HepG2 (cell line): Measurements from ENCODE around the gene SAA2. TPM values are rescaled to one million over a fixed set of nuclear protein-coding genes. Genes with fewer than 3 reads are reported as not detected.
A peak's percentile ranks its signal among the peaks of the same experiment; 100 is the strongest.

Source experiments
- ATF1 ChIP-seq: IDR thresholded peaks from 2 replicates; pipeline ENCODE4 v1.6.1; 2016; ENCODE audit warnings: mild to moderate bottlenecking, control low read depth
- CCDC6 ChIP-seq: sonication (generic); formaldehyde crosslinking; IDR thresholded peaks from 2 replicates; pipeline ENCODE4 v1.8.1; 2022; ENCODE audit warnings: mild to moderate bottlenecking, missing genetic modification reagents, moderate library complexity
- ELF3 ChIP-seq: IDR thresholded peaks from 2 replicates; pipeline ENCODE4 v1.6.1; 2016; ENCODE audit warnings: missing genetic modification reagents, missing compliant biosample characterization
- FOXK1 ChIP-seq: sonication (generic); formaldehyde crosslinking; IDR thresholded peaks from 2 replicates; pipeline ENCODE4 v1.4.0; 2020; ENCODE audit warnings: low read depth, missing genetic modification reagents, borderline replicate concordance
- KAT7 ChIP-seq: IDR thresholded peaks from 2 replicates; pipeline ENCODE4 v1.6.1; 2018; ENCODE audit warnings: borderline replicate concordance, missing compliant biosample characterization
- KDM6A ChIP-seq: IDR thresholded peaks from 2 replicates; pipeline ENCODE4 v1.6.1; 2016; ENCODE audit warnings: low read depth
- KLF11 ChIP-seq: IDR thresholded peaks from 2 replicates; pipeline ENCODE4 v1.6.1; 2016; ENCODE audit warnings: missing compliant biosample characterization
- MEIS1 ChIP-seq: sonication (generic); formaldehyde crosslinking; IDR thresholded peaks from 2 replicates; pipeline ENCODE4 v1.9.0; 2021; ENCODE audit warnings: mild to moderate bottlenecking, missing genetic modification reagents, moderate library complexity, borderline replicate concordance
- MIER3 ChIP-seq: IDR thresholded peaks from 2 replicates; pipeline ENCODE4 v1.6.1; 2016; ENCODE audit warnings: missing compliant biosample characterization, borderline replicate concordance
- NCOR1 ChIP-seq: fragments of 200-600 bp; sonication (generic); IDR thresholded peaks from 2 replicates; pipeline ENCODE4 v1.7.0; 2017; ENCODE audit warnings: antibody characterized with exemption, low read length, borderline replicate concordance
- PITX1 ChIP-seq: sonication (generic); formaldehyde crosslinking; IDR thresholded peaks from 2 replicates; pipeline ENCODE4 v1.5.1; 2020; ENCODE audit warnings: mild to moderate bottlenecking, missing genetic modification reagents
- POGZ ChIP-seq: sonication (generic); formaldehyde crosslinking; IDR thresholded peaks from 2 replicates; pipeline ENCODE4 v1.4.0; 2020; ENCODE audit warnings: mild to moderate bottlenecking, missing genetic modification reagents
- POLR2A ChIP-seq, 2 experiments: IDR thresholded peaks; 2 replicates each; pipeline ENCODE4 v1.6.1; 2011; ENCODE audit warnings: low read depth in 2 of 2, low read length in 2 of 2, mild to moderate bottlenecking in 1 of 2, moderate library complexity in 1 of 2; ENCODE audit not compliant: insufficient read depth in 1 of 2
- PPARG ChIP-seq: conservative IDR thresholded peaks from 2 replicates; pipeline ENCODE4 v1.6.1; 2016; ENCODE audit warnings: missing biosample characterization, missing genetic modification reagents
- SIX1 ChIP-seq: sonication (generic); formaldehyde crosslinking; IDR thresholded peaks from 2 replicates; pipeline ENCODE4 v1.4.0; 2020; ENCODE audit warnings: missing genetic modification reagents, borderline replicate concordance
- SMAD9 ChIP-seq: sonication (generic); formaldehyde crosslinking; IDR thresholded peaks from 2 replicates; pipeline ENCODE4 v1.5.1; 2020; ENCODE audit warnings: mild to moderate bottlenecking, missing genetic modification reagents
- TBX2 ChIP-seq: sonication (generic); formaldehyde crosslinking; IDR thresholded peaks from 2 replicates; pipeline ENCODE4 v1.5.0; 2020; ENCODE audit warnings: missing genetic modification reagents, mild to moderate bottlenecking, borderline replicate concordance
- ZNF629 ChIP-seq: sonication (generic); formaldehyde crosslinking; conservative IDR thresholded peaks from 2 replicates; pipeline ENCODE4 v1.5.0; 2020; ENCODE audit warnings: missing genetic modification reagents
- ZNF670 ChIP-seq: sonication (generic); formaldehyde crosslinking; IDR thresholded peaks from 2 replicates; pipeline ENCODE4 v1.8.0; 2022; ENCODE audit warnings: mild to moderate bottlenecking, missing genetic modification reagents, borderline replicate concordance
- ZNF746 ChIP-seq: sonication (generic); formaldehyde crosslinking; IDR thresholded peaks from 2 replicates; pipeline ENCODE4 v1.8.0; 2022; ENCODE audit warnings: mild to moderate bottlenecking, missing genetic modification reagents
- polyA plus RNA-seq, 8 experiments: library from polyadenylated mRNA; depleted of rRNA in 3 of 8; stranded (reverse) in 7 of 8; unstranded in 1 of 8; fragments of >200 nt; fragmentation: Illumina TruSeq in 4 of 8; extraction: Trizol in 4 of 8; gene quantifications; 2 replicates each; pipeline versions ENCODE4 v1.2.1 to v1.2.3, GENCODE V29; 2011 to 2016; ENCODE audit warnings: low read depth in 4 of 8, missing spikeins in 1 of 8, mixed read lengths in 1 of 8; ENCODE audit not compliant: insufficient read depth in 1 of 8
- total RNA-seq, 5 experiments: library from RNA; depleted of rRNA; stranded (reverse); fragments of >200 nt; fragmentation: Illumina TruSeq; extraction: Trizol; gene quantifications; 2 replicates each; pipeline ENCODE4 v1.2.3, GENCODE V29; 2016; ENCODE audit warnings: low read depth in 1 of 5
- TF ChIP-seq, protein P1 (sequence below): sonication (generic); formaldehyde crosslinking; IDR thresholded peaks from 2 replicates; pipeline ENCODE4 v1.4.0; 2020; ENCODE audit warnings: missing genetic modification reagents, borderline replicate concordance
- TF ChIP-seq, protein P2 (sequence below): sonication (generic); formaldehyde crosslinking; conservative IDR thresholded peaks from 2 replicates; pipeline ENCODE4 v1.8.1; 2023; ENCODE audit warnings: missing genetic modification reagents
- TF ChIP-seq, protein P3 (sequence below): sonication (generic); formaldehyde crosslinking; IDR thresholded peaks from 2 replicates; pipeline ENCODE4 v1.8.0; 2022; ENCODE audit warnings: low read depth, missing genetic modification reagents

Gene SAA2
- total and polyA plus RNA-seq, 2 of the 13 experiments (the other 11 are each of a cell fraction or from before 2014, with no cell fraction given), result 0.27 TPM; not detected in 1

DNA sequence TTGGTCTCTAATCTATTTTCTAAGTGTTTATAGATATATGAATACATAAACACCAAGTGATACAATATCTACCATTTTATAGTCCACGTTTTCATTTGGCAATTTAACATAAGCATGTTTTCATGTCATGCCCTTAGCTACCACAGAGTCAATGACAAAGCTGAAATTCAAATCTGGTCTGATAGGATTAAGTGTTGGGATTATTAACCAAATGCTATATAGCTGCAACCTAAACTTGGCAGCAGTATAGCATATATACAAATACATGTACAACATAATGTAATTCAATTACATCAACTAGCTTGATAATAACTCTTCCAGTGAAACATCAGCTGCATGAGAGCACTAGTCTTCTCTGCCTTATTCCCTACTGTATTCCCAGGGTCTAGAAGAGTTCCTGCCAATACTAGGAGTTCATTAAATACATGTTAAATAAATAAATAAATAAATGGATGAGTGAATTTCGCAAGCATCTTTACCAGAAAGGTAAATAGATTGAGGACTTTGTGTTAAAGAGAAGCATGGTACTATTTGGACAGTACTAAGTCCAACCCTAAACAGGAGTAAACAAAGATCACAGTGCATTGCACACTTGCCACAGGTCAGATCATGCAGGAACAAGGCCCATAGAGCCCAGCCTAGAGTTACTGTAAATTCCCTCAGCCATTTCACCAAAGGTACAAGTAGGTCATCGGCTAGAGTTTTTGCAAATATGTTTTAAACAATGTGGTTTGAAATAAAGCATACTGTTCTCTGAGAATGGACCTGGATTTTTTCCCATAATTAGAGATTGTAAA lies 24.7 kb downstream of the SAA2 start (continued):
- TF ChIP-seq, protein P1, sequence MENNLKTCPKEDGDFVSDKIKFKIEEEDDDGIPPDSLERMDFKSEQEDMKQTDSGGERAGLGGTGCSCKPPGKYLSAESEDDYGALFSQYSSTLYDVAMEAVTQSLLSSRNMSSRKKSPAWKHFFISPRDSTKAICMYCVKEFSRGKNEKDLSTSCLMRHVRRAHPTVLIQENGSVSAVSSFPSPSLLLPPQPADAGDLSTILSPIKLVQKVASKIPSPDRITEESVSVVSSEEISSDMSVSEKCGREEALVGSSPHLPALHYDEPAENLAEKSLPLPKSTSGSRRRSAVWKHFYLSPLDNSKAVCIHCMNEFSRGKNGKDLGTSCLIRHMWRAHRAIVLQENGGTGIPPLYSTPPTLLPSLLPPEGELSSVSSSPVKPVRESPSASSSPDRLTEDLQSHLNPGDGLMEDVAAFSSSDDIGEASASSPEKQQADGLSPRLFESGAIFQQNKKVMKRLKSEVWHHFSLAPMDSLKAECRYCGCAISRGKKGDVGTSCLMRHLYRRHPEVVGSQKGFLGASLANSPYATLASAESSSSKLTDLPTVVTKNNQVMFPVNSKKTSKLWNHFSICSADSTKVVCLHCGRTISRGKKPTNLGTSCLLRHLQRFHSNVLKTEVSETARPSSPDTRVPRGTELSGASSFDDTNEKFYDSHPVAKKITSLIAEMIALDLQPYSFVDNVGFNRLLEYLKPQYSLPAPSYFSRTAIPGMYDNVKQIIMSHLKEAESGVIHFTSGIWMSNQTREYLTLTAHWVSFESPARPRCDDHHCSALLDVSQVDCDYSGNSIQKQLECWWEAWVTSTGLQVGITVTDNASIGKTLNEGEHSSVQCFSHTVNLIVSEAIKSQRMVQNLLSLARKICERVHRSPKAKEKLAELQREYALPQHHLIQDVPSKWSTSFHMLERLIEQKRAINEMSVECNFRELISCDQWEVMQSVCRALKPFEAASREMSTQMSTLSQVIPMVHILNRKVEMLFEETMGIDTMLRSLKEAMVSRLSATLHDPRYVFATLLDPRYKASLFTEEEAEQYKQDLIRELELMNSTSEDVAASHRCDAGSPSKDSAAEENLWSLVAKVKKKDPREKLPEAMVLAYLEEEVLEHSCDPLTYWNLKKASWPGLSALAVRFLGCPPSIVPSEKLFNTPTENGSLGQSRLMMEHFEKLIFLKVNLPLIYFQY (CRISPR knock-in tag), result peak; percentile 77; the same call in 1 of the 2 replicates
- TF ChIP-seq FOXK1 (CRISPR knock-in tag) (peak; percentile 84), ZNF629 (CRISPR knock-in tag) (no peak; the same call in 1 of the 2 replicates), NCOR1 (peak; percentile 96), ZNF670 (CRISPR knock-in tag) (no peak), MIER3 (peak; percentile 78; the same call in 1 of the 2 replicates), CCDC6 (CRISPR knock-in tag) (no peak), ATF1 (CRISPR knock-in tag) (peak; percentile 63; the same call in 1 of the 2 replicates), TBX2 (CRISPR knock-in tag) (peak; percentile 71; the same call in 1 of the 2 replicates), KLF11 (peak; percentile 38; the same call in 1 of the 2 replicates), ZNF746 (CRISPR knock-in tag) (no peak), SMAD9 (CRISPR knock-in tag) (no peak), POGZ (peak; percentile 90), PITX1 (CRISPR knock-in tag) (peak; percentile 68; the same call in 1 of the 2 replicates), ELF3 (CRISPR knock-in tag) (peak; percentile 74), KAT7 (CRISPR knock-in tag) (peak; percentile 67; the same call in 1 of the 2 replicates), PPARG (CRISPR knock-in tag) (peak; percentile 44; the same call in 1 of the 2 replicates), POLR2A (IDR thresholded peaks at IDR 0.05; ENCODE audit: insufficient read depth in 1 of 2, low read depth in 2 of 2, low read length in 2 of 2) (peak; percentile 43 to 67; a peak in 3 of 4 replicates), MEIS1 (CRISPR knock-in tag) (0 out of 2 replicates have a peak, but pooled peaks have one; percentile 31), SIX1 (CRISPR knock-in tag) (0 out of 2 replicates have a peak, but pooled peaks have one; percentile 48), KDM6A (CRISPR knock-in tag) (peak; percentile 95)
- TF ChIP-seq, protein P2, sequence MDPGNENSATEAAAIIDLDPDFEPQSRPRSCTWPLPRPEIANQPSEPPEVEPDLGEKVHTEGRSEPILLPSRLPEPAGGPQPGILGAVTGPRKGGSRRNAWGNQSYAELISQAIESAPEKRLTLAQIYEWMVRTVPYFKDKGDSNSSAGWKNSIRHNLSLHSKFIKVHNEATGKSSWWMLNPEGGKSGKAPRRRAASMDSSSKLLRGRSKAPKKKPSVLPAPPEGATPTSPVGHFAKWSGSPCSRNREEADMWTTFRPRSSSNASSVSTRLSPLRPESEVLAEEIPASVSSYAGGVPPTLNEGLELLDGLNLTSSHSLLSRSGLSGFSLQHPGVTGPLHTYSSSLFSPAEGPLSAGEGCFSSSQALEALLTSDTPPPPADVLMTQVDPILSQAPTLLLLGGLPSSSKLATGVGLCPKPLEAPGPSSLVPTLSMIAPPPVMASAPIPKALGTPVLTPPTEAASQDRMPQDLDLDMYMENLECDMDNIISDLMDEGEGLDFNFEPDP (CRISPR knock-in tag), result 0 out of 2 replicates have a peak, but pooled peaks have one; percentile 31
- TF ChIP-seq, protein P3, sequence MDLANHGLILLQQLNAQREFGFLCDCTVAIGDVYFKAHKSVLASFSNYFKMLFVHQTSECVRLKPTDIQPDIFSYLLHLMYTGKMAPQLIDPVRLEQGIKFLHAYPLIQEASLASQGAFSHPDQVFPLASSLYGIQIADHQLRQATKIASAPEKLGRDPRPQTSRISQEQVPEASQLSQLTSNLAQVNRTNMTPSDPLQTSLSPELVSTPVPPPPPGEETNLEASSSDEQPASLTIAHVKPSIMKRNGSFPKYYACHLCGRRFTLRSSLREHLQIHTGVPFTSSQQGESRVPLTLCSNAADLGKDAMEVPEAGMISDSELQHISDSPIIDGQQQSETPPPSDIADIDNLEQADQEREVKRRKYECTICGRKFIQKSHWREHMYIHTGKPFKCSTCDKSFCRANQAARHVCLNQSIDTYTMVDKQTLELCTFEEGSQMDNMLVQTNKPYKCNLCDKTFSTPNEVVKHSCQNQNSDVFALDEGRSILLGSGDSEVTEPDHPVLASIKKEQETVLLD (CRISPR knock-in tag), result no peak
